Measurements from ENCODE around the gene ZNF385C. TPM values are rescaled to one million over a fixed set of nuclear protein-coding genes. Genes with fewer than 3 reads are reported as not detected.
A peak's percentile ranks its signal among the peaks of the same experiment; 100 is the strongest.

The ZNF385C gene
- total and polyA plus RNA-seq, 2 of the 13 experiments (the other 11 are each of a cell fraction or from before 2014, with no cell fraction given): 2.3 to 6.1 TPM

DNA sequence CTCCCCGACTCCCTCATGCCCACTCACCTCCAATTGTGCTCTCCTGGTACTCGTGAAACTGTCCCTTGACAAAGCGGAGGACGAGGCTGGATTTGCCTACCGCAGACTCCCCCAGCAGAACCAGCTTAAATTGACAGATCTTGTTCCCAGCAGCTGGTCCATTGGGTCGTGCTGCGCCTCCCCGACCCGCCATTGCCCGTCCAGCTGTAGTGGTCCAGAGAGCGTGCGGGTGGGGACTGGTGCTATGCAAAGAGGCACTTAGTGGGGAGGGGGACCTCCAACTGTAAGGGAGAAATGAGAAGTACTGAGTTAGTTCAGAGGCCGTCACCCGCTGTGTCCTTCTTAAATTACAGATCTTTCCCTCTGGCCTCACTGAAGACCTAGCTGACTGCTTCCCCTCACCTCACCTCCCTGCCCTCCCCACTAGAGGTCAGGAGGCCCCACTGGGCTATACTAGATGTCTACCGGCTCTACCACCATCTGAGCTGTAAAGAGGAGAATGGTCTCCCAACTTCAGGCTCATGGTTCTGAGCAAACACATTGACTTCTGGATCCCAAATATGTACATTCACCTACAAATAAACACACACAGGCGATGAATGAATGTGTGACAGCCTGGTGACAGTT lies 32.1 kb upstream of the ZNF385C start (continued):
- no peak for TF ChIP-seq RNF219 (CRISPR knock-in tag; IDR thresholded peaks at IDR 0.05)
- no peak for TF ChIP-seq FOXP1 (IDR thresholded peaks at IDR 0.05)
- 0 out of 2 replicates have a peak, but pooled peaks have one; percentile 11 for TF ChIP-seq FOXP1 (CRISPR knock-in tag; IDR thresholded peaks at IDR 0.05)
- TF ChIP-seq FLYWCH1 (CRISPR knock-in tag; IDR thresholded peaks at IDR 0.05): no peak
- peak; percentile 28; the same call in 1 of the 2 replicates for TF ChIP-seq SMC3 (IDR thresholded peaks at IDR 0.05; ENCODE audit: low read length)
- TF ChIP-seq HNF4G (IDR thresholded peaks at IDR 0.05; ENCODE audit: borderline replicate concordance, low read depth, low read length): no peak
- no peak for TF ChIP-seq HNF4G (CRISPR knock-in tag; IDR thresholded peaks at IDR 0.05; ENCODE audit: borderline replicate concordance, low read depth)

GRCh38 chr17:42129109-42129837 lies 31.0 kb upstream of the ZNF385C start:
- no peaks in the 10 kb centered on the region for H3K27me3 ChIP-seq (ENCODE audit: control insufficient read depth in 1 of 2, insufficient read depth in 2 of 2, low read length in 2 of 2)
- no peak for DNase-seq (ENCODE audit: low spot score)
- H3K36me3 ChIP-seq (replicated peaks in 1 of 2; ENCODE audit: control insufficient read depth in 1 of 2, insufficient read depth in 2 of 2, low read length in 2 of 2): peaks cover 37 to 87% of the 10 kb centered on the region in 2 experiments
- H3K4me3 ChIP-seq (replicated peaks in 1 of 3; ENCODE audit: insufficient read depth in 1 of 3, low read depth in 2 of 3, low read length in 3 of 3): no peak overlapping the region
- peaks cover 32% of the 10 kb centered on the region for H3K79me2 ChIP-seq (ENCODE audit: insufficient read depth, low read length)
- ChIA-PET POLR2A (interaction anchor here (1.7 kb wide), 1 partner anchor 8 kb away, joined by 9 read pairs; the partner anchor contains the start of gene KAT2A), CTCF (ENCODE audit: low intra/inter-chr PET ratio, low total read pairs) (no interaction called here)
- in situ Hi-C loops (cut with HindIII; ENCODE audit: extremely low pct_ligation_motif_present, low pct_unique_long_range_greater_than_20kb) (no loop called here), intact Hi-C loops (cut with micrococcal nuclease; ENCODE audit: unreplicated experiment) (no loop called here)
- no peak overlapping the region for H3K4me2 ChIP-seq (ENCODE audit: low read depth, low read length)
- peaks cover 3% of the 10 kb centered on the region; the same call in 1 of the 2 replicates for H4K20me1 ChIP-seq (ENCODE audit: insufficient read depth, low read length)
- BruUV-seq (replicated peaks): no TSS peak
- H3K9ac ChIP-seq (ENCODE audit: insufficient read depth, low read depth, low read length): no peak overlapping the region
- no peaks in the 10 kb centered on the region for H3K9me3 ChIP-seq (ENCODE audit: low read length)
- whole genome bisulfite sequencing (ENCODE audit: low lambda C conversion rate): 95% methylated on average over 7 of the region's 8 CpGs
- no peak; the same call in 2 of the 3 replicates for ATAC-seq
- TF ChIP-seq ZNF598 (CRISPR knock-in tag; IDR thresholded peaks at IDR 0.05; ENCODE audit: borderline replicate concordance): no peak
- TF ChIP-seq MAFK (conservative IDR thresholded peaks at IDR 0.05 in 1 of 2, IDR thresholded peaks at IDR 0.05 in 1 of 2; ENCODE audit: low read length in 2 of 2): peak; percentile 6 to 25; a peak in 2 of 4 replicates
- H3K4me1 ChIP-seq (ENCODE audit: insufficient read depth, low read length): peaks cover 20% of the 10 kb centered on the region
- no peak for FAIRE-seq
- no peak overlapping the region for H2AFZ ChIP-seq (ENCODE audit: low read length)
- H3K27ac ChIP-seq (ENCODE audit: extremely low read length, insufficient read depth, low read length): no peak overlapping the region
